NB4 (cell line): ENCODE results near the gene PIK3AP1.

Experiments used
- CTCF ChIP-seq: IDR thresholded peaks from one replicate; pipeline ENCODE4 v1.5.1; 2012; ENCODE audit warnings: low read depth, low read length
- MAX ChIP-seq: IDR thresholded peaks from 2 replicates; pipeline ENCODE4 v1.6.1; 2011; ENCODE audit warnings: low read depth, low read length
- MYC ChIP-seq: IDR thresholded peaks from 2 replicates; pipeline ENCODE4 v1.6.1; 2011; ENCODE audit warnings: low read depth, low read length
- POLR2A ChIP-seq: IDR thresholded peaks from 2 replicates; pipeline ENCODE4 v1.6.1; 2011; ENCODE audit warnings: mild to moderate bottlenecking; ENCODE audit not compliant: insufficient read length; ENCODE audit errors: extremely low read depth

- TF ChIP-seq MAX: no peak
- TF ChIP-seq POLR2A: no peak
- no peak for TF ChIP-seq CTCF
- no peak for TF ChIP-seq MYC
Observed at GRCh38 chr10:96625173-96625572, 95.1 kb downstream of the PIK3AP1 start.
